ENCODE measurements around the gene SUN1. TPM values are rescaled to one million over a fixed set of nuclear protein-coding genes. Genes with fewer than 3 reads are reported as not detected.
A peak's percentile ranks its signal among the peaks of the same experiment; 100 is the strongest.

SUN1 gene
- total and polyA plus RNA-seq, 2 of the 8 experiments (the other 6 are each of a cell fraction or from before 2014, with no cell fraction given): 108 to 158 TPM

DNA sequence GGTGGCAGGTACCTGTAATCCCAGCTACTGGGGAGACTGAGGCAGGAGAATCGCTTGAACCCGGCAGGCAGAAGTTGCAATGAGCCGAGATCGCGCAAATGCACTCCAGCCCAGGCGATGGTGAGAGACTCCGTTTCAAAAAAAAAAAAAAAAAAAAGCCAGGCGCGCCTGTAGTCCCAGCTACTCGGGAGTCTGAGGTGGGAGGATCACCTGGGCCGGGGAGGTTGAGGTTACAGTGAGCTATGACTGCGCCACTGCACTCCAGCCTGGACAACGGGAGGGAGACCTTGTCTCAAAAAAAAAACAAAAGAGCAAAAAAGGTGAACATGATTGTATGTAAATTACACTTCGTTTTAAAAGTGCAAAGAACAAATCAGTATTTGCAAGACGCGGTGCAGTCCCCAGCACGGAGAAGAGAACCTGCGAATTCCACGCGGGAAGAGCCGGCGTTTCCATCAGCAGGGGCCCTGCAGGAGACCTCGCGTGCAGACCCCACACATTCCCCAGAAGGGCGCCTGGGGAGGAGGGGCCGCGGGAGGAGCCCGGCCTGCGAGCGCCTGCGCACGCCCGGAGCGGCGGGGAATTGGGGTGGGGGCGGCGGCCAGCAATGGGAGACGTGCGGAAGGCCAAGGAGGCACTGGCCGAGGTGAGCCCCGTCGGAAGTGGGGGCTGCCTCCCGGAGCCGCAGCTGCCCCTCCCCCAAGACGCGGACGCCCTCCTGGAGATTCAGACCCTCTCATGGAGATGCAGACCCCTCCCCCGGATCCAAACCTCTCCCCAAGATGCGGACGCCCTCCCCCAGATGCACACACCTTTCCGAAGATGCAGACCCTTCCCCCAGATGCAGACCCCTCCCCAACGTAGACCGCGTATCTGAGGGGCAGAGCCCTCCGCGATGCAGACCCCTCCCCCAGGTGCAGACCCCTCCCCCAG, 16.7 kb upstream of the SUN1 start:
- peak overlapping the region; percentile 70 for H3K56ac ChIP-seq (replicated peaks; ENCODE audit: insufficient read length, low read depth, low read length)
- CTCF ChIA-PET (ENCODE audit: partially characterized antibody): interaction anchor here (0.6 kb wide), 1 partner anchor 25 kb away, joined by 3 read pairs; no protein-coding TSS in a partner anchor
- H2AK5ac ChIP-seq (ENCODE audit: low read depth, low read length): peak overlapping the region; percentile 53; the same call in 1 of the 2 replicates
- peak overlapping the region; percentile 88 for H4K91ac ChIP-seq (replicated peaks; ENCODE audit: insufficient read length, low read length)
- peak overlapping the region; percentile 63 for H4K5ac ChIP-seq (ENCODE audit: insufficient read length, low read depth, low read length)
- H3K23ac ChIP-seq (ENCODE audit: insufficient read length): no peak overlapping the region
- H2BK20ac ChIP-seq (ENCODE audit: low read length): peak overlapping the region; percentile 61; the same call in 1 of the 2 replicates
- peaks cover 12 to 13% of the 10 kb centered on the region in 2 experiments for H4K20me1 ChIP-seq (replicated peaks in 1 of 2; ENCODE audit: control insufficient read depth in 1 of 2, insufficient read depth in 2 of 2, low read length in 2 of 2)
- POLR2A ChIA-PET (ENCODE audit: partially characterized antibody): interaction anchor here (0.7 to 1.8 kb wide), 6 partner anchors 12 to 300 kb away, joined by 3 to 5 read pairs (median 5); partner anchors contain the start of genes GET4 and SUN1
- no peaks in the 10 kb centered on the region; the same call in none of the 2 replicates for H3K79me1 ChIP-seq (ENCODE audit: low read depth, low read length)
- peaks cover 24 to 37% of the 10 kb centered on the region in 2 experiments for H3K79me2 ChIP-seq (ENCODE audit: control insufficient read depth in 1 of 2, insufficient read depth in 2 of 2, low read length in 2 of 2)
- no peak overlapping the region for H3K14ac ChIP-seq (ENCODE audit: insufficient read length)
- no peaks in the 10 kb centered on the region; a peak in 1 of 4 replicates for H3K9me3 ChIP-seq (ENCODE audit: insufficient read depth in 2 of 2, low read depth in 1 of 2, low read length in 1 of 2)
- peak overlapping the region; percentile 84 for H3K27ac ChIP-seq (ENCODE audit: low read depth, low read length)
- peak overlapping the region; percentile 58 to 79 (median 71) for H3K4me3 ChIP-seq (ENCODE audit: extremely low read depth in 1 of 4, insufficient read depth in 2 of 4, low read depth in 3 of 4, low read length in 4 of 4)
- WGBS, 2 experiments (ENCODE audit: extremely low coverage in 1 of 2, insufficient coverage in 1 of 2, insufficient read length in 1 of 2, insufficient replicate concordance in 2 of 2, low coverage in 1 of 2, low lambda C conversion rate in 2 of 2, missing lambda C conversion rate in 1 of 2): 12% methylated on average over 37 of the region's 56 CpGs; no CpG with 5 or more reads in 1 of the 2 experiments
- DNase-seq (ENCODE audit: low read depth in 1 of 2, low spot score in 2 of 2) (peak; percentile 80 to 90), FAIRE-seq (no peak)
- H3K9ac ChIP-seq (replicated peaks in 1 of 4; ENCODE audit: extremely low read depth in 1 of 4, low read depth in 3 of 4, low read length in 3 of 4): peak overlapping the region; percentile 58 to 65 (median 64)
- H2BK5ac ChIP-seq (ENCODE audit: low read depth, low read length): peak overlapping the region; percentile 92
- H3K23me2 ChIP-seq (ENCODE audit: low read depth, low read length): peaks cover 8% of the 10 kb centered on the region; the same call in 1 of the 2 replicates
- no peak overlapping the region for H2BK120ac ChIP-seq (replicated peaks; ENCODE audit: low read depth, low read length)
- no peaks in the 10 kb centered on the region for H3K36me3 ChIP-seq (ENCODE audit: control insufficient read depth in 2 of 4, insufficient read depth in 4 of 4, low read length in 3 of 4)
- H4K8ac ChIP-seq (ENCODE audit: extremely low read depth, insufficient read depth, low read length): peak overlapping the region; percentile 85; the same call in 1 of the 2 replicates
- peak overlapping the region; percentile 66 to 75 for H3K4me2 ChIP-seq (ENCODE audit: insufficient read depth in 1 of 2, low read depth in 2 of 2, low read length in 2 of 2)
- no peak overlapping the region for H2BK15ac ChIP-seq (ENCODE audit: low read length)
- H2BK12ac ChIP-seq (ENCODE audit: low read depth, low read length): peak overlapping the region; percentile 68
- H3K4ac ChIP-seq (replicated peaks; ENCODE audit: insufficient read length, low read depth, low read length): peak overlapping the region; percentile 3
- H3K18ac ChIP-seq (ENCODE audit: extremely low read depth, low read length): peak overlapping the region; percentile 83
- H2AFZ ChIP-seq (ENCODE audit: low read length): no peak overlapping the region
- peaks cover 4 to 11% (median 9%) of the 10 kb centered on the region in 4 experiments; a peak in 6 of 7 replicates for H3K4me1 ChIP-seq (replicated peaks in 1 of 4; ENCODE audit: control insufficient read depth in 3 of 4, insufficient read depth in 4 of 4, low read length in 3 of 4)
- H3K27me3 ChIP-seq (replicated peaks in 1 of 4; ENCODE audit: control insufficient read depth in 3 of 4, extremely low read depth in 1 of 4, insufficient read depth in 3 of 4, low read length in 3 of 4): no peaks in the 10 kb centered on the region
- TF ChIP-seq GABPA (IDR thresholded peaks at IDR 0.05; ENCODE audit: borderline replicate concordance, insufficient read depth, low read length) (no peak), CTCF (IDR thresholded peaks at IDR 0.05; ENCODE audit: control extremely low read depth in 1 of 3, insufficient read depth in 1 of 3, low read depth in 1 of 3, low read length in 3 of 3) (no peak), YY1 (IDR thresholded peaks at IDR 0.05; ENCODE audit: low read depth, low read length) (peak; percentile 62; the same call in 1 of the 2 replicates), KDM5A (IDR thresholded peaks at IDR 0.05; ENCODE audit: low read length) (no peak), SIRT6 (IDR thresholded peaks at IDR 0.05; ENCODE audit: low read length) (no peak), RXRA (IDR thresholded peaks at IDR 0.05; ENCODE audit: insufficient read depth, low read depth, low read length) (no peak), CEBPB (IDR thresholded peaks at IDR 0.05; ENCODE audit: low read depth, low read length) (no peak), RBBP5 (IDR thresholded peaks at IDR 0.05; ENCODE audit: borderline replicate concordance, low read depth, low read length) (peak; percentile 95; the same call in 1 of the 2 replicates)
